HG03039 (cell line): ENCODE results near the gene EXD3.
"Not testable (repeated sequence)": the region's sequence is repeated elsewhere in the genome, so short reads cannot be mapped to it uniquely, and the experiment has no call there.

Source experiments
- ATAC-seq: cut with Tn5 transposase; IDR thresholded peaks from one replicate; pipeline ENCODE4 v1.9.1; 2021; ENCODE audit warnings: mild to moderate bottlenecking, moderate library complexity; ENCODE audit not compliant: unreplicated experiment

The EXD3 gene

GRCh38 chr9:137396634-137397367 lies 26.2 kb downstream of the EXD3 start:
- no peak for ATAC-seq

GRCh38 chr9:137396227-137396626 lies 26.7 kb downstream of the EXD3 start:
- no peak for ATAC-seq

GRCh38 chr9:137395666-137396010 lies 27.3 kb downstream of the EXD3 start:
- ATAC-seq = no peak

- ATAC-seq = no peak
Measured at GRCh38 chr9:137394866-137395665, 27.9 kb downstream of the EXD3 start.

- no peak for ATAC-seq
Measured at GRCh38 chr9:137393176-137394150, 29.5 kb downstream of the EXD3 start.

GRCh38 chr9:137392232-137393007 lies 30.5 kb downstream of the EXD3 start:
- ATAC-seq = no peak

- no peak for ATAC-seq
Measured at GRCh38 chr9:137391411-137391754, 31.6 kb downstream of the EXD3 start.

GRCh38 chr9:137390553-137391410 lies 32.2 kb downstream of the EXD3 start:
- no peak for ATAC-seq

GRCh38 chr9:137389428-137389746 lies 33.6 kb downstream of the EXD3 start:
- ATAC-seq = no peak

GRCh38 chr9:137388589-137389427 lies 34.2 kb downstream of the EXD3 start:
- no peak for ATAC-seq

- ATAC-seq = no peak
Measured at GRCh38 chr9:137387891-137388560, 34.9 kb downstream of the EXD3 start.

- no peak for ATAC-seq
Measured at GRCh38 chr9:137387114-137387890, 35.7 kb downstream of the EXD3 start.

GRCh38 chr9:137386507-137387113 lies 36.4 kb downstream of the EXD3 start:
- not testable (repeated sequence) for ATAC-seq

- no peak for ATAC-seq
Measured at GRCh38 chr9:137385061-137385655, 37.8 kb downstream of the EXD3 start.

GRCh38 chr9:137383784-137384756 lies 38.9 kb downstream of the EXD3 start:
- no peak for ATAC-seq
